NCI-H2196 treated with DMSO at 0.1 percent for 48 hours (cell line): ENCODE data around the gene ENC1.

Experiments used
- DNase-seq: peaks from one replicate; lab custom pipeline; 2025; ENCODE audit not compliant: unreplicated experiment; lab: John Stamatoyannopoulos, UW

The ENC1 gene

DNA sequence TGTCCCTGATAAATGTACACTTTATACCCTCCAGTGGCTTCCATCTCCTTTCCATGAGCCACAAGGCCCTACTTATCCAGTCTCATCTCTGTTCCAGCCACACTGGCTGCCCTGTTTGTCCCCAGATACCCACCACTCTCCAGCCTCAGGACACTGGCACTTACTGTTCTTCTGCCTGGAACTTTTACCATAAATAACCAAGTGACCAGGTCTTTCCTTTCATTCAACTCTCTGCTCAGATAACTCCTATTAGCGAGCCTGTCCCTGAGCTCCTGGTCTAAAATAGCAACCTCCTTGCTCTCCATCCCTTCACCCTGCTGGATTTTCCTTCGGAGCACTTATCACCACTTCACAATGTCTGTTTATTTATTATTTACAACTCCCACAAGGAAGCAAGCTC, 16.6 kb upstream of the ENC1 start:
- no peak for DNase-seq

DNA sequence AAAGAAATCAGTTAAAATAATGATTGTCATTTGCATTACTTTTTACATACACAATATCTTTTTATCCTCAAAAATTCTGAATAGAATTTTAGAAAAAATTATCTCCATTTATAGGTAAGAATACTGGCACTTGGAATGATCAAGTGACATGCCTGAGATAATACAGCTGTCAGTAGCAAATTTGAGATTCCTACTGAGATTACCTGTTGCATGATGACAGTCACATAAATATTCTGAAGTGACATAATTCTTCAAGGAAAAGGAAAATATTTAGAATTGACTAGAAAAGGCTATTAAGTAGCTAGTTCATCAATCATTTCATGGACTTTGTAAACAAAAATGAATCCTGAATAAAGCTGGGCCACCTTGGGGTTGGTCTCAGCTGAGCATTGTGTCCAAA, 15.2 kb upstream of the ENC1 start:
- DNase-seq, result no peak

DNA sequence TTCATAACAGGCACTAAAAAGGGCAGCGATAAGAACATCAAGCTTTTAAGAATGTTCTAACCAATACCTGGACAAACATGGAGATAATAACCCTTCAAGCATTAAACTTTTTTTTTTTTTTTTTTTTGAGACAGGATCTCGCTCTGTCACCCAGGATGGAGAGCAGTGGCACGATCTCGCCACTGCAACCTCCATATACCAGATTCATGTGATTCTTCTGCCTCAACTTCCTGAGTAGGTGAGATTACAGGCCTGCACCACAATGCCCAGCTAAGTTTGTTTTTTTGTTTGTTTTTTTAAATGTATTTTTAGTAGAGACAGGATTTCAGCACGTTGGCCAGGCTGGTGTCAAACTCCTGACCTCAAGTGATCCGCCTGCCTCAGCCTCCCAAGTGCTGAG, 14.7 kb upstream of the ENC1 start:
- DNase-seq, result no peak

DNA sequence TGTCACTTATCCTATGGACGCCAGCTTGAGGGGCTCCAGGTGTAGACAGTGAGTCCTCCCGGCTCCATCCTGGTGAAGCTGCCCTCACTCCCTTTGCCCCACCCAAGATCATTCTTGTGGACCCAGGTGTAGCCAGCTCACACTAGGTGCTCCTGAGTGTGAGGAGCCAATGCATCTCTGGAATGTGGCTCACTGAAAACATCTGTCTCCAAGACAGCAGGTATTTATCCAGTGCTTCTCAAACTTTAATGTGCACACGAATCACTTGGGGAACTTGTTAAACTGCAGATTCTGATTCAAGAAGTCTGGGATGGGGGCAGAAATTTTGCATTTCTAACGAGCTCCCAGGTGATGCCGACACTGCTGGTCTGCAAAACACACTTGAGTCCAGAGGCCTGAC, 13.5 kb upstream of the ENC1 start:
- no peak for DNase-seq

DNA sequence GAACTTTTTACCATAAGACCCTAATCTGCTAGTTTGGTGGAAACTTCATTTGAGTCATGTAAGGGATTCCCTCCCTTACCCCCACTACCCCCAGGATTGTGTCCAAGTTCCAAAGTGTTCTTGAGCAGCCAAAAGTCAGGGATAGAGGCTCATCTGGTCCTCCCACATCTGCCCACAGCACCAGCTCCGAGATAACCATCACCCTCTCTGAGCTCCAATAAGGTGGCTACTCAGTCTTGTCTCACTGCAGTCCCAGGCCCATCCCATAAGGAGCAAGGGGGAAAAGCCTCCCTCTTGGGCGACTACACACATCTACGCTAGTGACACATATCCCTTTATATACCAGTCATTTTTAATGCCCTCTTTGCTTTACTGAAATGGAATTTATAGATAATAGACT, 12.0 kb upstream of the ENC1 start:
- DNase-seq, result no peak

DNA sequence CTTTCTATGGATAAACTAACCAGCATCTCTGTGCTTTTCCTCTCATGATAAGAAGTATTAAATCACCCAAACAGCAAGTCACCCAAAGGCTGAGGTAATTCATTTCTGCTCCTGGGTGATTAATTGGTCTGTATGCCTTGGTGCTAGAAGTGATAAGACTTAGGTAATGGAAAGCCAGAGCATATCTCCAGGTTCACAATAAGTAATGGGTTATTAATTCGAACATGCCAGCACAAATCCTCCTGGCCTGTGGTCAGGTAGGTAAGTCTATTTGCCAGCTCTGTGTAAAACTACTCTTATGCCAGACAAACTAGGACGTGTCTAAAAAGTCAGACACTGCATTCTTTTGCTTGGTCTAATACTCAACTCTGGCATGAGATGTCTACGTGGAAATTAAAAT, 11.2 kb upstream of the ENC1 start:
- DNase-seq, result no peak

DNA sequence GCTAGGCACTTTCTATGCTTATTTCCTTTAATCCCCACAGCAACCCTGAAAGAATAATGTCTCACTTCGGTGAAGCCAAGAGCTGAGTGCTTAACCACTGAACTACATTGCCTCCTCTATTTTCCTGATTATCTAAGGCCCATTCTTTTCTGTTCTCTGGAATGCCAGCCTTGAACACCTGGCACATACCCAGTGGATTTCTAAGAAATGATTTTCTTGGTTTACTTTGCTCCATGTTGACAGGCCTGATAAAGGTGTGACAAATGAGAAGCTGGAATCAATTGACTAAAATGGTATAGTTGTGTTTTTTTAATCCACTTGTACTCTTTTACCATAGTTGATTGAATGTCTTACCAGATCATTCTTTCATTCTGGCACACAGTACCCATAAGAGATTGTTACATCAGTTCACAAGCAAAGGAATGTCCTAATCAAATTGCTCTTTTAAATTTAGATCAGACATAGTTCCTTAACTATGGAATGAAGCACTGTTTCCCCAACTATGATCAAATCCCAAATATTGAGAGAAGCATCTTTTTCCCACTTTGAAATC, 9.0 kb upstream of the ENC1 start:
- DNase-seq, result no peak

DNA sequence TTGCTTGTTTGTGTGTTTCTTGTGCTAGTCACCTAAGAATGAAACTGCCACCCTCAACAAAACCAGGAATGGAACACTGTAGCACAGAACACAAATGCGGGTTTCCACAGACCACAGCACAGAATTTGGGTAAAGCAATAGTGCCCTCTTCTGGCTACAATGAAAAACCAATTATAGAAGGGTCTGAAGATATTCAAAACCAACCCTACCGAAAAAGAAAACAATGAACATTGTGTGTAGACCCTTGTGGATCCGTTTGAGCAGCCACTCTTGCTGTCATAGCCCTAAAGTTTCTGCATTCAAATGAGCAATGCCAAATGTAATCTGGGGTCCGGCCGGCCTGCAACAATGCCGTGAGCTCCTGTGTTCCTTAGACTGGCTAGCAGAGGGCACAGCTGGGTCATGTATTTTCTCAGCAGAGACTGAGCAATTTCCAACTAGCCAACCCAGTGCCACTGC, 8.3 kb upstream of the ENC1 start:
- DNase-seq, result no peak

DNA sequence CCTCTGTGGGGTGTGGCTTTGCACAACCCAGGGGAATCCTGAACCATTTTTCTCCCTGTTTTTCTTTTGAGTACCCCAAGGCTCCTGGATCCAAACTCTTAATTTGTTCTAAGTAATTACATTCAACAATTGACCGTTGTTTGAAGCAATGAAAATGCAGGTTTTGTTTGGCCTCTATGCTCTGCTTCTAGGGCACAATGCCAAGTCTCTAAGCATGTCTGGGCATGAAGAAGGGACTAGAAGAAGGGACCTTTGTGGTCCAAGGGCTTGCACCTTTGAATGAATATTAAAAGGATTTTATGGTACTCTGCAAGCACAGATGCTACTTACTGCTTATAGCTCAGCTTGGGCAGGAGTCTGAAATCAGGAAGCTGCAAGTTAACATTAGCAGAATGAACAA, 6.6 kb upstream of the ENC1 start:
- DNase-seq, result peak; percentile 18

DNA sequence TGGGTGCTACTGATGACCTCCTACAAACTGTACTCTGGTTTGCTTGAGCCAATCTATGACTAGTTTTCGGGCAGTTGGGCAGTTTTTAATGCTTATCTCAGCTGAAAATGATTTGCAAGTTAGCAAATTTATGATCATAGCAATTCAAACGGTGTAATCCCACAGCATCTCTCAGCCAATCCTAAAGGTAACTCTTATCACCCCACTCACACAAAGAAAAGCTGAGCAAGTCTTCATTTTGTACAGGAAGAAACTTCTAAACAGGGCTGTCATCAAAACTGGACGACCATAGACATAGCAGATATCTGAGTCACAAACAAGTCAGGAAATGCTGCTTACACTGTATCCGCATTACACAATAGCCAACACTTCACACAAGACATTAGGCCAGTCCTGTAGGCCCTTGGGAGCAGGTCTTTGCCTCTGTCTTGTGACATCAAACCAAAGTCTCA, 2.6 kb upstream of the ENC1 start:
- DNase-seq, result no peak

DNA sequence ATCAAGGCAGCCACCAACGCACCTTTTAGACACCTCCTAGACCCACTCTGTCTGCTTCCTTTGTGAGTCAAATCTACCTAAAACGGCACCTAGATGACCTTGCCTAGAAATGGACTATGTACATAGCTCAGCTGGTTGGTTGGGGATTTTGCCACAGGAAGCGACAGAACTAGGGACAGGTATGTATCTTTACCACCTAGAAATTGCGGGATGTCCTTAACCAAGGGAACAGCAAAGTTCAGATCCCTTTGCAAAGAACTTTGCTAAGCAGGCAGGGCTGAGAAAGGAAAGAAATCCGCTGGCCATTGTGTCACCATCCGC, 2.0 kb upstream of the ENC1 start:
- DNase-seq, result no peak

DNA sequence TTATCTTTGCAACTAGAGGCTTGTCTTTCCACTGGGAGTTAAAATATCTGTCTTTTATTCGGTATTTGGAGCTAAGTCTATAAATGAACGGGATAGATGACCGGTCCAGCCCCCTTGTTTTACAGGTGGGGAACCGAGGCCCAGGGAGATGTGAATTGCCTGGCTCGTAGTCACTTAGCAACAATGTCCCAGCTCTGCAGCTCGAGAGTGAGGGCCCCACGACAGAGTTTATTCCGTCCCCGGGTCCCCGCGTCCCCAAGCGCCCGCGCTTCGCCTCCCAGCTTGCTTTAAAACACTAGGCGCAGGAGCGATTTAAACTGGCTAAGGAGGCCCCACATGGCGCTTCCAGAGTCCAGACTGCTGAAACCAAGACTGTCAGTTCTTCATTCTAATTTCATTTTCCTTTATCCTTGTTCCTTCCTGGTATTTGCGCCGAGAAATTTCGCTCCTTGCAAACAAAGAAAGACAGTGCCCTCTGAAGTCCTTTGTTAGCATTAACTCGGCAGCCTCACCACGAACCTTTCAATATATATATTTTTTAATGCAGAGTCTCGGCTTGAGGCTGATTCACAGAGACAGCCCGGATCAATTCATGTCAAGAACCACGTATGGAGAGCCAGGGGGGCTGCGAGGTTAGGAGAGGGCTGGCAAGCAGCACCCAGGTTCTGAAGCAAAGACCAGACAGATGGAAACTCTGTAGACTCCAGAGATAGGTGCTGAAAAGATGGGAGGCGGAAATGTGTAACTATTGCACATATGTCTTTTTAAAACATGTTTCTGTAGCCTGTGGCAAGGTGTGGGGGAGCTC, 1.4 kb upstream of the ENC1 start:
- DNase-seq, result no peak

DNA sequence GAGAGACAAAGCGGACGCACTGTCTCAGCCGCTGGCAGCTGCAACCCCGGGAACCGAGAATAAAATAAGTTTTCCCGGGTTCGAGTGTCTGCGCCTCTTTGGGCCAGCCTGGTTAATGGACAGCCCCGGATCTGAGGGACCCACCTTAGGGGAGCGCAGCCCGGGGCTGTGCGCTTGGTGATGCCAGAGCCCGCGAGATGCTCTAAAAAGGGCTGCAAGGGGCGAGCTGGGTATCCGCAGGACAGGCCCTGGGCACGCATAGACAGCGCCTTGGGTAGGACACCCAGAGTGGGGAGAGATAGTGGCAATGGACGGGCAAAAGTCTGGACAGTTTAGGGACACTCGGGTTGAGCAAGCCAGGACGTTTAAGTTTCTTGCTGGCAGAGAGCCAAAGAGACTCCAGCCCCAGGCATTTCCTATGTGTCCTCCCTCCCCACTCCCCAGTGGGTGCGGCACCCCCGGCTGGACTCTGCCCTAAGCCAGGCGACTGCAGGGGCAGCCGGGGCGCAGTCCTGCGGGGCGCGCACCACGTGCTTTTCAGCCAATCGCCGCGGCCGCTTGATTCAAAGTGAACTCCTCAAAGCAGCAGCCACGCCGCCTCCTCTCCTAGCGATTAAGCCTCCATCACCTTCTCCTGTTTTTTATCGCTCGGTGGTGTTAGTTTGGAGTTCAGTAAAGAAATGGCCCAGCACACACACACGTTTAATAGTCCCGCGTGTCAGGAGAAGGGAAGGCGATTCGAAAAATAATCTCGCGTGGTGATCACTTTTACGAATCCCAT, 616 bp upstream of the ENC1 start:
- no peak for DNase-seq

DNA sequence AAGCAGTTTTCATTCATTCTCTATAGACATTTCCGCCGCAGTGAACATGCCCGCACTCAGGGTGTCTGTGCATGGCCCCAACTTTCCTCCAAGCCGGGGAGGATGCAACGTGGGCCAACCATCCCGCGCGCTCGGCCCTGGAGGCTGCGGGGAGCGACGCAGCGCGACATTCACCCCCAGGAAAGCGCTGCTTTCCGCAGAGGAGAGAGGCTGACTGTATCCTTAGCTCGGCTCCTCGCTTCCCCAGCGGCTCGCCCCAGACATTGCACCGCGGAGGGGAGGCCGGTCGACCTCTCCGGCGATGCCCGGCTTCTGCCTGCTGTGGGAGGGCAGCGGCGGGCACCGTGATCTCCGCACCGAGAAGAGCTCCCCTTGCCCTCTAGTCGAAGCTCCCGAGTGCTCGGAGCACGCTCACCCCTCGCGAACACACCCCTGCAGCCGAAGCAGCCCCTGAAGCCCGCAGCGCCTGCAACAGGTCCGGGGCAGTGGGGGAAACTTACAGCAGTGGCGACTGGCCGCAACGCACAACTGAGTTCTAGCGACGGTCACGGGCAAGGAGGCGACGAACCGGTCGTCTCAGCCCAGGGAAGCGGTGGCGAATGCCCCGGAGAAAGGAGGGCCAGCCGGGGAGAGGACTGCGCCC, 600 bp downstream of the ENC1 start:
- DNase-seq, result no peak

DNA sequence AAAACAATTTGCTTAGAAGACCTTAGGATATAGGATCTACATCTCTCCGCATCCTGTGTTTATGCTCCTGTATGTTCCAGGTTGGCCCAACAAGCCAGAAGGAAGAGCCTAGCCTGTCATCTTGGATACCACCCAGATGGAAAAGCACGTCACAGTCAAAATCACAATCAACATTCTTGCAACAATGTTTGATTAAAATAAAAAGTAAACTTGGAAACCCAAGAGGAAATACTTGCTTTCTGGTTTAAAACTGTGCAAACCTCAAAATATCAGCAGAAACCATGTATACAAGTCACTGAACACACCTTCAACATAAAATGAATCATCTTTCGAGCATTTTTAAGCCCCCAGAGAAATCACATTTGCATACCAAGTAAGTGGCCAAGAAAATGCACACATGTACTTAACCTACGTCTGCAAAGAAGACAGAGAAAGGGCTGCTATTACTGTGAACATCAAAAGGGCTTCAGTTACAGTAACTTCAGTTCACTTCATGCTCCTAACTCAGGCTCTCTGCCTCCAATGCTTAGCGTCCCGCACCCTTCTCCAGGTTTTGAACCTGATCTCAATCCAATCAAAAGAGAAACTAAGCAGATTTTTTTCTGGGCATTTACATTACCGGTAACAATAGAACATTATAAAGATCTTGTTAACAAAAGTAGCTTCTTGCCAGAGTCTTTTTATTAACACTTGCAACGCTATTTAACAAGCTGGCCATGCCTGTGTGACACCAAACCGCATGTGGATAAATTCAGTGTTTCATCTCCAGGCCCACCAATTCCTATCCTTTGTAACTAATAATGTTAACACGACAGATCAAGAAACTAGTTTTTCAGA, 1.3 kb downstream of the ENC1 start:
- DNase-seq, result no peak

DNA sequence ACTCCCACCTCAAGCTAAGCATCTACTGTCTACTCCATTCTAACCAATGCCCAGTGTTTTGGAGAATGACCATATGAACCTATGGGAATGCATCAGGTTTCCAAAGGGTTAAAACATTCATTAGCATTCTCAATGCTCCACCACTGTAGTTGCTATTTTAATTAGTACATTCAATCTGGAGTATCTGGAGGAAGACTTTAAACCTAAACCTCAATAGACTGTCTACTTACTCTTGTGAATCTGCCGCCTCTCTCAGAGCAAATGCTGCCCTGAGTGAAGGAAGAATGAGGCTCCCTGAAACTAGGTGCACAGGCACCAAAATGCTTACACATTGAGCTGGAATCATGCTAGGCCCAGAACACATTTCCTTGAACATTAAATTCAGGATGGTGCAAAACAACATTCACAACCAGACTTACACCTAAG, 2.0 kb downstream of the ENC1 start:
- no peak for DNase-seq

DNA sequence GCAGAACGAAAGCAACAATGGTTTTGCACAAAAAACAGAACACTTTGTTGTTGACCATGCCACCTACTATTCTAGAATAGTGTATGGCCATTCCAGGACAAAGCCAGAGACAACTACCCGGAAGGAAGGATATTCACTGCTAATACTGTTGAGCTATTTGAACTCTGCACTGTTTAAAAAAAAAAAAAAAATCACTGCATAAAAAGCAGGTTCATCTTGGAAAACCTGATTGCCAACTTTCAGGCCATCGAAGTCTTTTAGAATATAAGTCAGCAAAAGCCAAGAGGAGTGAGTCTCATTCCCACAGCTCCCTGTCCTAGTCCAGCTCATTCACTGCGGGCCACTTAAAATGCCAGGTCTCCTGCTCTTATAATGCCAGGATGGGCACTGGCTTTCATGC, 4.0 kb downstream of the ENC1 start:
- DNase-seq, result no peak

DNA sequence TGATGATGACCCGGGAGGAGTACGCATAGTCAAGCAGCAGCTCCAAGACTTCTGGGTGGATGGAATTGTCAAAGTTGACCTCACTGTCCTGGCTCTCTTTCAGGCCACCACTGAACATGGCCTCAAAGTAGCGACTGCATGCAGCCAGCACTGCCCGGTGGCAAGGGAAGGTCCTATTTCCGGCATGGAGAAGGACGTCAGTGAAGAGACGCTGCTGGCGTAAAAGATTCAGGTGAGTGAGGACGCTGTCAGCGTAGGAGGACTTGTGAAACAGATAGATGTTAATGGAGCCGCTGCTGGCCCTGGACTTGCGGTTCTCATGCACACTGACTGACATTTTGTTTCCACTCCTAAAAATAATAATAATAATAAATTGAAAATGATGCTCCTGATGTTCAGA, 4.4 kb downstream of the ENC1 start:
- DNase-seq, result no peak

DNA sequence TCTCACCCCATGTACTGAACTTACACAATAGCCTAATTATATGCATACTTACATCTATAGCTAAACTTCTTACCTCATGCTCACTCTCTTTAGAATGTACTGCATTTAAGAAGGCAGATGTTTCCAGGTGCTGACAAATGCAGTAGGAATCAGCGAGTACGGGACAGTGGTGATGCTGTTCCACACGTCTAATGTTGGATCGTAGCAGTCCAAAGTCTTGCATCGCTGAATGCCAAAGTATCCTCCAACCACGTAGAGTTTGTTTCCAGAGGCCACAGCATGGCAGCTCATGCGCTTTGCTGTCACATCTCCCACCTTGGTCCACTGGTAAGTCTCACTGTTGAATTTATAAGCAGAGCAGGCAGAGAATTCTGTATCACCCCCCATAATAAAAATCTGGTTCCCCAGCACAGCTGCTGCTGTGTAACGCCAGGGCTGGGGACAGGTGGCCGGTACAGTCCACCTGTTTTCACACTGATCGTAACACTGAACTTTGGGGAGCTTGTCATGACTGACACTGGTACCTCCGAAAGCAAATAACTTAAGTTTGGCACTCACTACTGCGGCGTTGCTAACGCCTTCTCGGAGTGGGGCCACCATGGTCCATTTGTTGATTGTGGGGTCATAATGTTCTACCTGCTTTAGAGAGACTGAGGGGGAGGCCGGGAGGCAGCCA, 5.8 kb downstream of the ENC1 start:
- no peak for DNase-seq

DNA sequence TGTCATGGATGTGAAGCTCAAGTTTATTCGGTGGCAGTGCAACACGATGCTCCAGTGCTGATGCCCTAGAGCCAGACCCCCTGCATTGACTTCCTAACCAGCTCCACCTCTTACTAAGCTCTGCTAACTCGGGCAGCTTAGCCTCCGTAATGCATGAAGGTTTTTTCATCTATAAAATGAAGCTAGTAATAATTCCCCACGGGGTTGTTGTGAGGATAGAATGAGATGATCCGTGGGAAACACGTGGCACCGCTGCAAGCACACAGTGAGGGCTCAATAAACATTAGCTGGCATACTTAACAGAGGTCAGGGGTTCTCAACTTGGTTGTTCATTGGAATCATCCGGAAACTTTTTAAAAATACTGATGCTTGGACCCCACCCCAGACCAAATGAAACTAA, 6.8 kb downstream of the ENC1 start:
- DNase-seq, result no peak
